Activated CD8-positive, alpha-beta memory T cell treated with anti-CD3 and anti-CD28 coated beads, Interleukin-2, amount 50 U/mL, for 4 hours (primary cell): ENCODE measurements around the gene CYRIA.

ENCODE experiments used
- DNase-seq: peaks from one replicate; pipeline ENCODE4 v3.0.0-alpha.2; 2020

CYRIA gene

DNA sequence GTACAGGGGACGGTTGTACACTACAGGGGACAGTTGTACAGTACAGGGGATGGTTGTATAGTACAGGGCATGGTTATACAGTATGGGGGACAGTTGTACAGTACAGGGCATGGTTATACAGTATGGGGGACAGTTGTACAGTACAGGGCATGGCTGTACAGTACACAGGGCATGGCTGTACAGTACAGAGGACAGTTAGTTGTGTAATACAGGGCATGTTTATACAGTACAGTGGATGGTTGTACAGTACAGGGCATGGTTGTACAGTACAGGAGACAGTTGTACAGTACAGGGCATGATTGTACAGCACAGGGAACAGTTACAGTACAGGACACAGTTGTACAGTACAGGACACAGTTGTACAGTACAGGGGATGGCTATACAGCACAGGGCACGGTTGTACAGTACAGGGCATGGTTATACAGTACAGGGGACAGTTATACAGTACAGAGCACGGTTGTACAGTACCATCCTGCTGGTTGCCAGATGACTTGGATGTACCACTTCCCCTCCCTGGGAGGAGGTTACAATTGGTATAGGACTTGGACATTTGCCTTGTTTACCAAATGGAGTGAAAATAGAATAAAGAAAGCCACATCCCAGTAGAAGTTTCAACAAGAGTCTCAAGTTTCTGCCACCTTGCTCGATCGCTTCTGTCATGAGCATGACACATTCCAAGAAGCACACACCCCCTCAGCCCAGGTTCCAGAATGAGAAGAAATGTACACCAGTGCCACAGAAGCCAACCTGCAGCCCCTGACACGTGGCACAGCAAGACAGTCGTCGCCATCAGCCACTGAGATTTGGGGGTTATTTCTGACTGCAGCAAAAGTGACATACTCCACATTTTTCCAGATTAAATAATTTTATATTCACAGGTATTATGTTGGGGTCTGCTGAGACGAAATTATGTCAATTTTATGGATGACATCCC is 16.0 kb downstream of the CYRIA start:
- no peak for DNase-seq

- no peak for DNase-seq
Measured at GRCh38 chr2:16647992-16648617, 17.5 kb downstream of the CYRIA start.

DNA sequence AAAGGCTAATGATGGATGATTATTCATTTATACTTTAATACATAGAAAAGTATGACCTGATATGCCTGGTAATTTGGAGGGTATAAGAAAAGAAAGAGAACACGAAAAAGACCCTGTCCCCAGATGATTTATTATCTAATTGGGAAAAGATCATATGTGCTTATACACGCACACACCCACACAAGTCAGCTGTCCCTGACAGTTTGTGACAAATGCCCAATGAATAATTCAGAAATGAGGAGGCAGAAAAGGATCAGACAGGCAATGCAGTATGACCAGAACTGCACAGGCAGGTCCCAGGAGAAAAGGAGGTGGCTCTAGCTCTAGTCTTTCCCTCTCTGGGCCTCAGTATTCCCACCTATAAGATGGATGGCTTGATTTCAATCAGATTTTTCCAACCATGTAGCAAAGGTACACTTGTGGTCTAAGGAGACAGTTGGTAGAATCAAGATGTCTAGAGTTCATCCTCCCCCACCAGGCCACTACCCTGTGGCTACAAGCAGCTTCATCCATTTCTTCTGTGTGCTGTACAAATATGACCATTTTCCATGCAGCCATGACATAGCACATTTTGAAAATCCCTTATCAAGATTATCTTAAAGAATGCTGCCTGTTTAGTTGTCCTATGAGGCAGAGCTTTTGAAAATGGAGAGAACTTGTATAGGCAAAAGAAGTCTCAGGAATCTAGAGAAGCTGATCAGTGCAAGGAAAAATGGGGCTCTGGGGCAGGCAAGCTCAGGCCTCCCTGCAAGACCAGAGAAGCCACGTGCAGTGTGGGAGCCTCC is 19.7 kb downstream of the CYRIA start:
- no peak for DNase-seq

DNA sequence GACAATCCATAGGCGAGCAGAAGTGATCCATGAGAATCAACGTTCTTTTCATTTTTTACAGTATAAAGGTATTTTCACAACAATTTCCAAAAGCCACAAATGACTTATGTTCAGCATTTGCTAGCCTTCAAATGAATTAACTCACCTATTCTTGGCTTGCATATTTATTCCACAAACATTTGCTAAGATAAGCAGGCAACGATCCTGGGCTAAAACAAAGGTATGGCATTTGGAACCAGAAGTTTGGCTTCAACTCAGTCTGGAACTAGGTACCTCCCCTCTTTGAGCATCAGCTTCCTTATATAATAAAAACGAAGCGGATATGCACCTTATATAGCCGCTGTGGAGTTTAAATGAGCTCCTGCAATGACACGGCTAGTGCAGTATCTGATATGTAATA is 20.5 kb downstream of the CYRIA start:
- DNase-seq, result no peak

DNA sequence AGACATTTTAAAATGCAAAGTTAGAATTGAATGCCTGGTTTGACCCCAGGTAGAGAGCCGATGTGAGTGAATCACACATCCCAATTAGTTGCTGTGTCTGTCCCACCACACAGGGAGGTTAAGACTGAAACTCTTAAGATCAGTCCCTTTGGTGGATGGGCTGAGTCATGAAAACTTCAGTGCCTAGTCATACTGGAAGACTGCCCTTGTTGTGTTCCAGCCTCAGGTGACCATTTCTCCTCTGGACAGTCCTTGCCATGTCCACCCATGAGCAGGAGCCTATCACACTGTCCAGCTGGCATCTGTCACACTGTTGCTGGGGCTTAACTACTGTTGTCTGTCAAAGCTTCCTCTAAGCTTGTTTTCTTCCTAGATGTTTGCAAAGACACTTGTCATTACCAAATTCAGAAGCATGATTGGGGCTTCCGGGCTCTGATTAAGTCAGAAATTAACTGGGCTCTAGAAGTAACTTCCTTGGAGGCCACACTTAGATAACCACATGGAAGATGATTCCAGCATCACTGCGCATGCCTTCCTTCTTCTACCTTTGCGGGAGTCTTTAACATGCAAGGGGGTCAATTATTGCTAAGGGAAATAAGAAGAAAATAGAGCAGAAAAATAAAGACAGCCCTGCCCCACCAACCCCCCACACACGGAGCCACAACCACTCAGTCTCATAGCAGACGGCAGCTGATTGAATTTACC is 21.3 kb downstream of the CYRIA start:
- DNase-seq, result no peak

DNA sequence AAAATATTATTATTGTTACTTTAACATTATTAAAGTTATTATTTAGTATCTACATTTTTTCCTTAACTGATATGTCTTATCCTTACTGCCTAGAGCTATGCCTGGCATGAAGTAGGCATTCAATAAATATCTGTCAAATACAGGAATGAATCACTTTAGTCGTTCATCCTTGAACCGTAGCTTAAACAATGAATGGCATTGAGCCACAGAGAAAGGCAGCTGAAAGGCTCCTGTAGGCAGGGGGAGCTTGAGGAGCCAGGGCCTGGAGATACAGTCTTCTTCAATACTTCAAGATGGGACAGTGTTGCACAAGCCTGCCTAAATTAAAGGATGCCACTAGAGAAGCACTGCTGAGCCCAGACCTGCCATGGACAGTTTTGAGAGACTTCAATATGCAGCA is 22.5 kb downstream of the CYRIA start:
- no peak for DNase-seq

- no peak for DNase-seq
Measured at GRCh38 chr2:16642088-16642487, 23.5 kb downstream of the CYRIA start.

GRCh38 chr2:16641509-16641908 is 24.1 kb downstream of the CYRIA start:
- no peak for DNase-seq

GRCh38 chr2:16640867-16641266 is 24.8 kb downstream of the CYRIA start:
- DNase-seq, result no peak

- no peak for DNase-seq
Measured at GRCh38 chr2:16640001-16640700, 25.5 kb downstream of the CYRIA start.

- no peak for DNase-seq
Measured at GRCh38 chr2:16639431-16639830, 26.2 kb downstream of the CYRIA start.

GRCh38 chr2:16638946-16639345 is 26.7 kb downstream of the CYRIA start:
- no peak for DNase-seq

DNA sequence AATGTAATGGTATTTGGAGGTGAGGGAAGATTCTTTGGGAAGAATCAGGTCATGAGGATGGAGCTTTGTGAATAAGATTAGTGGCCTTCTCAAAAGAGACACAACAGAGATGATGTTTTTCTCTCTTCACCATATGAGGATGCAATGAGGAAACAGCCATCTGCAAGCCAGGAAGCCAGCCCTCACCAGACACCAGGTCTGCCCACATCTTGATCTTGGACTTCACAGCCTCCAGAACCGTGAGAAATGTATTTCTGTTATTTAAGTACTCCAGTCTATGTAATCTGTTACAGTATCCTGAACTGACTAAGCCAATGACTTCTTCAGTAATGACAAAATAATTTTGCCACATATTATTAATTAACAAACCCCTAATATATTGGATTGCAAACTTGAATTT is 28.3 kb downstream of the CYRIA start:
- no peak for DNase-seq

DNA sequence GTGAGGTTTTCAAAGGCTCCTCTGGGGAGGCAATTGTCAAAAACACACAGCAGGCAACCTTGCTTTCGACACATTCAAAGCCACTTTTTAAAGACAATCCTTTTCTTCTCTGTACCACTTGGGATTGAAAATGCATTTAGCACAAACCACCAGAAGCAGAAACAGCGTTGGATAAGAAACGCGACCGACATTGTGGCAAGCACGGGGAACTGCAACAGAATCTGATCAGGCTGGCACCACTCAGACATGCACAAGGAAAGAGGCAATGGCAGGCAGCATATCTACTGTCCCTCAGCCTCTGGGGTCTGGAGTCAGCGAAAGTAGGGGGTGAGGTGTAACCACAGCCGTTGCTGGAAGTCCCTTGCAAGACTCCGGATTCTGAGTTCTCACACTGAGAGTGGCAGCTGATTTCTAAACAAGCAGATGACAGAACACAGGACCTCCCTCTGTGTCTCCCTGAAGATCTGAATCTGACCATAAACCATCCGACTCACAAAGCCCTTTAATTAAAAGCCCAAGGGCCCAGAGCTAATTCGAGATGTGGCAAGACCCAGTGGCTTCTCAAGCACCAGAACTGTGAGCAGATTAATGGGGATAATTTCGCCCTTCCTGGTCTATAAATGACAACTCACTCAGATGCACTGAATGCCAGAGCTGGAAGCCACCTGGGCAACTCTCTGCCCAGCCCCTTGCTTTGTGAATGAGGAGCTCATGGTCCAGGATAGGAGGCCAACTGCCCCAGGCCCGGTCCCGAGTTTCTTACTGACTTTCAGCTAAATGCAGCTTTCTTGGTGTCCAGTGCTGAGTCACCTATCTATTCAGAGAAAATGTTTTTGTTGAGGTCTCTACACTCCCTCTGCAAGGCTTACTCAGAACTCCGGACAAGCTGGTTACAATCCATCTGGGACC is 29.6 kb downstream of the CYRIA start:
- DNase-seq, result no peak

DNA sequence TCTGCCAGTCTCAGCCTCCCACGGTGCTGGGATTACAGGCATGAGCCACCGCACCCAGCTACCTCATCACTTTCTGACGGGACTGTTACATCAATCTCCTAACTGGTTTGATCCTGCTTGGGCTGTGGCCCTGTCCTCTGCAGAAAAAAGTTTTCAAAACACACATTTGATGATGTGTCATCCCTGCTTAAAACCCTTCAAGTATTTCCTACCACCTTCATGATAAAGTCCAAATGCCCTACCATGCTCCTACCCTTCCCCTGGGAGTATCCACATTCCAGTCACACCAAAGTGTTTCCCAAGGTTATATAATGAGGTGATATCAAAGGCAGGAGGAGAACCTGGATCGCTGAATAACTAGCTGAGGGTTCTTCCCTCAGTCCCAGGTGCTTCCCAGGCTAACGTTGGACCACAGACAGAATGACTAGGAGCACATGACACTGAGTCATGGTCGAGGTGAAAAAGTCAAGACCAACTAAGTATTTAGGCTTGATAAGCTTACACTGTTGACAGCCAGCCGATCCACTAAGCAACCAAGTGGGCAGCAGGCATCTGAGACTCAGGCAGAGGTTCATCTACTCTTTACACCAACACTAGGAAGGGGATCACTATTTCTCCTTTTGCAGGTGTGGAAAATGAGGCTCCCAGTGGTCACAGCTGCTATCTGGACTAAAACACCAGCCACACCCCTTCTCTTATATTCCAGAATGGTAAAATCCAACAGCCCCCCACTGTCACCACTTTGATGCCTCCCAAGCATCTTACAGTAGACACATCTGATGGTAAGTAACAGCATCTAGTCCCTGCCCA is 31.8 kb downstream of the CYRIA start:
- no peak for DNase-seq

GRCh38 chr2:16632598-16632997 is 33.0 kb downstream of the CYRIA start:
- no peak for DNase-seq

DNA sequence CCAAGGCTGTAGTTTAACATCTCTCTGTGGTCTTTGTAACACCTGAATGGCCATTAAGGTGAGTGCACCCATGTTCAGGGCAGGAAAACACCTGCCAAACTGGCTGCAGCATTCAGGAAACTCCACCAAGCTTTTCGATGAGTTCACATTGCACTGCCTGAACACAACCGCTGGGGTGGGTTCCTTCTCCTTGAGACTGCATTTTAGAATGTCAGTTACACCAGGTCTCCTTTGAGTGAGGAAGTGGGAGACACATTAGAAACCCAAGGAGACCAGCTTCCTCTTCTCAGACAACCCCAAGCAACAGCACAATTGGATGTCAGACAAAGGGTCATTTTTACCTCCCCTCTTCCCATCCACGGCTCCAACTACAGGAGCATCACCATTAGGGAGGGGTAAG is 35.2 kb downstream of the CYRIA start:
- no peak for DNase-seq

DNA sequence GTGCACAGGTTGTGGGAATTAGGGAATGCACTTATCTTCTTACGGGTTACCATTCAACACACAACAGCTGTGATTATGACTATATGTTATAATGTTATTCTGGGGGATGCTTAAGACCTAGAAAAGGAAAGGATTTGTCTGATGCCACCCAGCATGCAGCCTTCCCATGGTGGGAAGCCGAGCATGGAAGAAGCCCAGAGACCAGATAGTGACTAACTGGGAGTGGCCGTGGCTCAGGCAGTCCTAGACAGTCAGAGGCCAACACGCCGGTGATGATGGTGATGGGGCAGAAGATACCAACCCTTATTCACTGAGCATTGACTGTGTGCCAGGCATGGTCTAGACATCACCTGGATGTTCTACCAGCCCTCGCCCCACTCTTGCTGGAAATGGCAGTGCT is 35.9 kb downstream of the CYRIA start:
- DNase-seq, result no peak

GRCh38 chr2:16629044-16629443 is 36.6 kb downstream of the CYRIA start:
- no peak for DNase-seq

- no peak for DNase-seq
Measured at GRCh38 chr2:16628314-16628713, 37.3 kb downstream of the CYRIA start.
